Stimulated activated naive CD4-positive, alpha-beta T cell (primary cell): ENCODE data around the gene CELSR2.

ENCODE experiments used
- DNase-seq, 6 experiments: peaks; one replicate each; lab custom pipeline; 2025; lab: John Stamatoyannopoulos, UW

CELSR2 gene

GRCh38 chr1:109252167-109252892 is 3.0 kb downstream of the CELSR2 start:
- DNase-seq, result no peak

GRCh38 chr1:109252893-109253802 is 3.8 kb downstream of the CELSR2 start:
- no peak for DNase-seq

- DNase-seq, result no peak
These were observed 4.7 kb downstream of the CELSR2 start for GRCh38 chr1:109253803-109254620.

- no peak for DNase-seq
These were observed 5.3 kb downstream of the CELSR2 start for GRCh38 chr1:109254621-109255096.

- no peak for DNase-seq
These were observed 5.8 kb downstream of the CELSR2 start for GRCh38 chr1:109255097-109255651.

GRCh38 chr1:109255678-109256077 is 6.3 kb downstream of the CELSR2 start:
- no peak for DNase-seq

GRCh38 chr1:109256085-109256484 is 6.7 kb downstream of the CELSR2 start:
- DNase-seq, result no peak

- DNase-seq, result no peak
These were observed 7.8 kb downstream of the CELSR2 start for GRCh38 chr1:109256971-109257681.

GRCh38 chr1:109257682-109258421 is 8.5 kb downstream of the CELSR2 start:
- no peak for DNase-seq

GRCh38 chr1:109258481-109259466 is 9.4 kb downstream of the CELSR2 start:
- DNase-seq, result no peak

- DNase-seq, result no peak
These were observed 10.6 kb downstream of the CELSR2 start for GRCh38 chr1:109259674-109260557.

GRCh38 chr1:109261006-109261405 is 11.7 kb downstream of the CELSR2 start:
- DNase-seq, result no peak

- no peak for DNase-seq
These were observed 12.2 kb downstream of the CELSR2 start for GRCh38 chr1:109261578-109261977.

GRCh38 chr1:109262231-109263055 is 13.1 kb downstream of the CELSR2 start:
- DNase-seq, result no peak

GRCh38 chr1:109263234-109263596 is 13.9 kb downstream of the CELSR2 start:
- peak in 1 of 6 experiments; percentile 36 for DNase-seq

- DNase-seq, result peak; percentile 37 to 72 (median 64)
These were observed 14.4 kb downstream of the CELSR2 start for GRCh38 chr1:109263597-109264378.

- DNase-seq, result no peak
These were observed 15.0 kb downstream of the CELSR2 start for GRCh38 chr1:109264379-109264755.
